SK-N-SH (cell line): ENCODE measurements around the gene RBM18. TPM values are rescaled to one million over a fixed set of nuclear protein-coding genes. Genes with fewer than 3 reads are reported as not detected.
A peak's percentile ranks its signal among the peaks of the same experiment; 100 is the strongest.

Experiments used
- CTCF ChIA-PET: fragments of 300-600, 350-600 bp; formaldehyde crosslinking; extraction: SDS; loops from one replicate; lab custom pipeline; 2021; lab: Yijun Ruan, JAX
- POLR2A ChIA-PET: fragments of 350-600 bp; sonication (Branson Sonifier 250); formaldehyde crosslinking; extraction: SDS; loops from one replicate; lab custom pipeline; 2020; ENCODE audit warnings: antibody characterized with exemption, inconsistent platforms; lab: Yijun Ruan, JAX
- DNase-seq: peaks from one replicate; pipeline ENCODE4 v3.0.0; 2012
- H2AFZ ChIP-seq: fragments of 200-600 bp; sonication (generic); 2 replicates; pipeline ENCODE4 v1.8.1; 2016; ENCODE audit warnings: antibody characterized with exemption, mild to moderate bottlenecking, low read depth
- H3F3A ChIP-seq: fragments of 200-600 bp; sonication (generic); replicated peaks from 2 replicates; pipeline ENCODE3; 2016; ENCODE audit warnings: antibody characterized with exemption, mild to moderate bottlenecking; ENCODE audit not compliant: insufficient read depth
- H3K27ac ChIP-seq, 2 experiments: fragments of 200-500 bp in 1 of 2; fragments of 200-600 bp in 1 of 2; sonication (Bioruptor generic) in 1 of 2; sonication (generic), shearing (Covaris generic) in 1 of 2; 2 replicates each; pipeline versions ENCODE4 v1.5.1 to v1.6.1; 2014 to 2016; ENCODE audit warnings: low read depth in 2 of 2, inconsistent platforms in 1 of 2, low read length in 1 of 2, mild to moderate bottlenecking in 1 of 2, mixed read lengths in 1 of 2
- H3K27me3 ChIP-seq: fragments of 200-600 bp; sonication (generic), shearing (Covaris generic); 2 replicates; pipeline ENCODE4 v1.6.1; 2016; ENCODE audit warnings: mixed run types; ENCODE audit not compliant: insufficient read depth
- H3K36me3 ChIP-seq, 2 experiments: fragments of 200-500 bp in 1 of 2; fragments of 200-600 bp in 1 of 2; sonication (Bioruptor generic) in 1 of 2; sonication (generic) in 1 of 2; replicated peaks in 1 of 2; 2 replicates each; pipeline versions ENCODE3 to v1.5.1; 2014 to 2016; ENCODE audit warnings: low read length in 1 of 2, mild to moderate bottlenecking in 1 of 2; ENCODE audit not compliant: insufficient read depth in 2 of 2, control insufficient read depth in 1 of 2
- H3K4me1 ChIP-seq, 2 experiments: fragments of 200-500 bp in 1 of 2; fragments of 200-600 bp in 1 of 2; sonication (Bioruptor generic) in 1 of 2; sonication (generic), shearing (Covaris generic) in 1 of 2; 2 replicates each; pipeline versions ENCODE4 v1.5.1 to v1.6.1; 2014 to 2016; ENCODE audit warnings: low read depth in 1 of 2, low read length in 1 of 2, mixed run types in 1 of 2; ENCODE audit not compliant: insufficient read depth in 2 of 2, control insufficient read depth in 1 of 2
- H3K4me2 ChIP-seq: fragments of 200-600 bp; sonication (generic), shearing (Covaris generic); 2 replicates; pipeline ENCODE4 v1.6.1; 2017; ENCODE audit warnings: mixed run types
- H3K4me3 ChIP-seq, 2 experiments: fragments of 200-500 bp in 1 of 2; fragments of 200-600 bp in 1 of 2; sonication (Bioruptor generic) in 1 of 2; sonication (generic), shearing (Covaris generic) in 1 of 2; 2 replicates each; pipeline versions ENCODE4 v1.5.1 to v1.8.1; 2014 to 2016; ENCODE audit warnings: low read depth in 2 of 2, inconsistent platforms in 1 of 2, low read length in 1 of 2, mild to moderate bottlenecking in 1 of 2, mixed read lengths in 1 of 2, moderate library complexity in 1 of 2
- H3K79me2 ChIP-seq: fragments of 200-600 bp; sonication (generic); 2 replicates; pipeline ENCODE4 v1.8.1; 2017; ENCODE audit warnings: mild to moderate bottlenecking; ENCODE audit not compliant: insufficient read depth
- H3K9ac ChIP-seq: fragments of 200-600 bp; sonication (generic); 2 replicates; pipeline ENCODE4 v1.6.1; 2017; ENCODE audit warnings: mixed run types
- H3K9me2 ChIP-seq: fragments of 200-600 bp; sonication (generic); 2 replicates; pipeline ENCODE4 v1.6.1; 2017; ENCODE audit warnings: mixed run types
- H3K9me3 ChIP-seq: fragments of 200-600 bp; sonication (generic); 2 replicates; pipeline ENCODE4 v1.6.1; 2017; ENCODE audit warnings: mixed run types, mild to moderate bottlenecking, moderate library complexity
- H4K20me1 ChIP-seq: fragments of 200-600 bp; sonication (generic); 2 replicates; pipeline ENCODE4 v1.6.1; 2017; ENCODE audit warnings: mild to moderate bottlenecking, mixed run types; ENCODE audit not compliant: insufficient read depth
- CTCF ChIP-seq: fragments of 200-600 bp; sonication (generic); IDR thresholded peaks from 2 replicates; pipeline ENCODE4 v1.6.1; 2017; ENCODE audit warnings: antibody characterized with exemption, mild to moderate bottlenecking, moderate library complexity
- EZH2phosphoT487 ChIP-seq: fragments of 200-600 bp; sonication (generic); IDR thresholded peaks from 2 replicates; pipeline ENCODE4 v1.6.1; 2017; ENCODE audit warnings: low read depth, mixed run types, mild to moderate bottlenecking, antibody characterized with exemption, moderate library complexity, borderline replicate concordance
- GABPA ChIP-seq: IDR thresholded peaks from 2 replicates; pipeline ENCODE4 v1.4.0; 2012; ENCODE audit warnings: low read depth, mild to moderate bottlenecking
- GATA2 ChIP-seq: sonication (generic); formaldehyde crosslinking; IDR thresholded peaks from 2 replicates; pipeline ENCODE4 v1.5.0; 2020; ENCODE audit warnings: mild to moderate bottlenecking, missing genetic modification reagents
- MAX ChIP-seq: IDR thresholded peaks from 2 replicates; pipeline ENCODE4 v1.4.0; 2012; ENCODE audit warnings: low read depth
- RAD21 ChIP-seq: IDR thresholded peaks from 2 replicates; pipeline ENCODE4 v1.6.1; 2012; ENCODE audit warnings: mild to moderate bottlenecking, low read length
- RCOR1 ChIP-seq: fragments of 150-350 bp; IDR thresholded peaks from 2 replicates; pipeline ENCODE4 v1.6.1; 2017; ENCODE audit warnings: antibody characterized with exemption, low read length
- RXRA ChIP-seq: IDR thresholded peaks from 2 replicates; pipeline ENCODE4 v1.4.0; 2012; ENCODE audit warnings: low read depth, mild to moderate bottlenecking, borderline replicate concordance
- SIN3A ChIP-seq: IDR thresholded peaks from 2 replicates; pipeline ENCODE4 v1.6.1; 2012; ENCODE audit warnings: low read depth, mild to moderate bottlenecking, low read length, moderate library complexity, borderline replicate concordance
- SMC3 ChIP-seq: IDR thresholded peaks from 2 replicates; pipeline ENCODE4 v1.6.1; 2012; ENCODE audit warnings: low read depth, low read length, improper control_type of control experiment
- USF1 ChIP-seq: IDR thresholded peaks from 2 replicates; pipeline ENCODE4 v1.4.0; 2012; ENCODE audit warnings: low read depth, borderline replicate concordance
- ZBTB33 ChIP-seq: IDR thresholded peaks from 2 replicates; pipeline ENCODE4 v1.4.0; 2012; ENCODE audit warnings: low read depth, borderline replicate concordance
- WGBS: methylation state at CpG from one replicate; pipeline ENCODE4 v1.1.6; 2017; ENCODE audit warnings: low lambda C conversion rate; 5-methylcytosine and 5-hydroxymethylcytosine counted together
- polyA plus RNA-seq, 3 experiments: library from polyadenylated mRNA; depleted of rRNA; stranded (reverse); fragments of >200 nt; gene quantifications; 2 replicates each; pipeline ENCODE4 v1.2.3, GENCODE V29; 2012

Gene RBM18
- polyA plus RNA-seq, 1 of the 3 experiments (the other 2 are of a cell fraction): 8.2 TPM

- Histone ChIP-seq H3F3A (no peaks in the 10 kb centered on the region), H2AFZ (no peak overlapping the region), H3K4me1 (peaks cover 0 to 4% of the 10 kb centered on the region in 2 experiments; a peak in 1 of 4 replicates), H3K36me3 (no peaks in the 10 kb centered on the region), H3K9me2 (no peaks in the 10 kb centered on the region), H4K20me1 (no peaks in the 10 kb centered on the region), H3K4me3 (no peak overlapping the region), H3K9ac (no peak overlapping the region), H3K27me3 (peaks cover 96% of the 10 kb centered on the region)
- WGBS: 21% methylated on average over 20 of the region's 51 CpGs
- POLR2A ChIA-PET: no interaction called here
- peak; percentile 52 for DNase-seq
- TF ChIP-seq CTCF: no peak
- TF ChIP-seq RXRA: no peak
- TF ChIP-seq SMC3: no peak
- TF ChIP-seq ZBTB33: no peak
- no peak for TF ChIP-seq GATA2 (CRISPR knock-in tag)
- no peak for TF ChIP-seq RCOR1
- no peak for TF ChIP-seq EZH2phosphoT487
- TF ChIP-seq SIN3A: no peak
- no peak for TF ChIP-seq USF1
- TF ChIP-seq GABPA: no peak
- TF ChIP-seq MAX: no peak
- TF ChIP-seq RAD21: no peak
- TF ChIP-seq, all 33 proteins: peak for 0
- CTCF ChIA-PET: interaction anchor here (0.8 to 2.4 kb wide), 5 partner anchors 68 to 272 kb away, joined by 4 to 8 read pairs (median 6); no protein-coding TSS in a partner anchor
- Histone ChIP-seq H3K79me2 (no peaks in the 10 kb centered on the region), H3K27ac (no peak overlapping the region), H3K4me2 (peak overlapping the region; percentile 28; the same call in 1 of the 2 replicates), H3K9me3 (no peaks in the 10 kb centered on the region)
These were observed 38.4 kb downstream of the RBM18 start for GRCh38 chr9:122226142-122226757.
